Neuronal stem cell (in vitro differentiated cells): Measurements from ENCODE around the gene RNF152.

Experiments
- DNase-seq: peaks from one replicate; pipeline ENCODE4 v3.0.0-alpha.2; 2013; ENCODE audit warnings: low spot score
- H2AFZ ChIP-seq: one replicate; pipeline ENCODE4 v1.6.1; 2013; ENCODE audit warnings: mild to moderate bottlenecking, low read length, inconsistent platforms
- H2AK5ac ChIP-seq: 2 replicates; pipeline ENCODE4 v1.6.1; 2013; ENCODE audit warnings: low read depth, mild to moderate bottlenecking, inconsistent platforms, low read length, moderate library complexity, mixed read lengths
- H2BK120ac ChIP-seq: 2 replicates; pipeline ENCODE4 v1.6.1; 2013; ENCODE audit warnings: low read depth, mild to moderate bottlenecking, inconsistent platforms, low read length, moderate library complexity, mixed read lengths
- H2BK12ac ChIP-seq: one replicate; pipeline ENCODE4 v1.6.1; 2013; ENCODE audit warnings: low read length, inconsistent platforms
- H2BK15ac ChIP-seq: 2 replicates; pipeline ENCODE4 v1.6.1; 2013; ENCODE audit warnings: mild to moderate bottlenecking, low read length, inconsistent platforms, mixed read lengths
- H2BK5ac ChIP-seq: one replicate; pipeline ENCODE4 v1.6.1; 2013; ENCODE audit warnings: inconsistent platforms, mild to moderate bottlenecking, low read length, moderate library complexity
- H3K14ac ChIP-seq: one replicate; pipeline ENCODE4 v1.6.1; 2013; ENCODE audit warnings: low read length, inconsistent platforms
- H3K18ac ChIP-seq: 2 replicates; pipeline ENCODE4 v1.6.1; 2013; ENCODE audit warnings: low read length, inconsistent platforms
- H3K23ac ChIP-seq: 2 replicates; pipeline ENCODE4 v1.6.1; 2013; ENCODE audit warnings: low read depth, mild to moderate bottlenecking, mixed read lengths, low read length, inconsistent platforms; ENCODE audit not compliant: poor library complexity
- H3K27ac ChIP-seq: replicated peaks from 3 replicates; pipeline ENCODE4 v1.5.1; 2013; ENCODE audit warnings: low read length, inconsistent platforms
- H3K27me3 ChIP-seq, 3 experiments: 2 replicates each; pipeline ENCODE4 v1.6.1; 2013; ENCODE audit warnings: low read length in 3 of 3, mild to moderate bottlenecking in 2 of 3, inconsistent platforms in 1 of 3, low read depth in 1 of 3, mixed read lengths in 1 of 3, moderate library complexity in 1 of 3; ENCODE audit not compliant: control insufficient read depth in 3 of 3, insufficient read depth in 3 of 3
- H3K36me3 ChIP-seq, 2 donors: replicated peaks in 1 of 2; 2 replicates each; pipeline ENCODE4 v1.6.1; 2013; ENCODE audit warnings: low read length in 2 of 2; ENCODE audit not compliant: control insufficient read depth in 2 of 2, insufficient read depth in 2 of 2
- H3K4ac ChIP-seq: 2 replicates; pipeline ENCODE4 v1.6.1; 2013; ENCODE audit warnings: inconsistent platforms, mild to moderate bottlenecking, low read length, moderate library complexity
- H3K4me1 ChIP-seq, 2 donors: 1 replicate in 1 of 2; 2 replicates in 1 of 2; pipeline ENCODE4 v1.6.1; 2013; ENCODE audit warnings: low read length in 2 of 2, low read depth in 1 of 2; ENCODE audit not compliant: control insufficient read depth in 2 of 2, insufficient read depth in 1 of 2
- H3K4me2 ChIP-seq: one replicate; pipeline ENCODE4 v1.6.1; 2013; ENCODE audit warnings: mild to moderate bottlenecking, low read length, inconsistent platforms; ENCODE audit not compliant: insufficient read depth, poor library complexity, severe bottlenecking
- H3K4me3 ChIP-seq, 2 donors: 2 replicates each; pipeline ENCODE4 v1.5.1; 2013; ENCODE audit warnings: low read length in 2 of 2, mild to moderate bottlenecking in 2 of 2, inconsistent platforms in 1 of 2, moderate library complexity in 1 of 2
- H3K79me1 ChIP-seq: one replicate; pipeline ENCODE4 v1.6.1; 2013; ENCODE audit warnings: low read depth, mild to moderate bottlenecking, inconsistent platforms, low read length, moderate library complexity
- H3K9ac ChIP-seq: one replicate; pipeline ENCODE4 v1.6.1; 2013; ENCODE audit warnings: mild to moderate bottlenecking, low read depth, low read length, inconsistent platforms; ENCODE audit not compliant: poor library complexity
- H3K9me3 ChIP-seq, 2 donors: replicated peaks in 1 of 2; 2 replicates each; pipeline versions ENCODE3 to v1.6.1; 2013; ENCODE audit warnings: low read length in 2 of 2, mild to moderate bottlenecking in 2 of 2, inconsistent platforms in 1 of 2, low read depth in 1 of 2, mixed read lengths in 1 of 2, moderate library complexity in 1 of 2; ENCODE audit not compliant: control insufficient read depth in 2 of 2, insufficient read depth in 1 of 2
- H4K8ac ChIP-seq: one replicate; pipeline ENCODE4 v1.6.1; 2013; ENCODE audit warnings: low read depth, mild to moderate bottlenecking, inconsistent platforms, low read length, moderate library complexity
- H4K91ac ChIP-seq: one replicate; pipeline ENCODE4 v1.6.1; 2013; ENCODE audit warnings: low read length, low read depth, mild to moderate bottlenecking, inconsistent platforms; ENCODE audit not compliant: poor library complexity
- WGBS, 2 donors: extraction: QIAGEN DNeasy Blood & Tissue Kit; methylation state at CpG; one replicate each; pipeline ENCODE4 v1.1.7; 2013; ENCODE audit warnings: missing lambda C conversion rate in 2 of 2, mixed read lengths in 1 of 2; ENCODE audit not compliant: insufficient read length in 2 of 2, insufficient replicate concordance in 1 of 2; ENCODE audit errors: extremely low coverage in 2 of 2; 5-methylcytosine and 5-hydroxymethylcytosine counted together

Gene RNF152

DNA sequence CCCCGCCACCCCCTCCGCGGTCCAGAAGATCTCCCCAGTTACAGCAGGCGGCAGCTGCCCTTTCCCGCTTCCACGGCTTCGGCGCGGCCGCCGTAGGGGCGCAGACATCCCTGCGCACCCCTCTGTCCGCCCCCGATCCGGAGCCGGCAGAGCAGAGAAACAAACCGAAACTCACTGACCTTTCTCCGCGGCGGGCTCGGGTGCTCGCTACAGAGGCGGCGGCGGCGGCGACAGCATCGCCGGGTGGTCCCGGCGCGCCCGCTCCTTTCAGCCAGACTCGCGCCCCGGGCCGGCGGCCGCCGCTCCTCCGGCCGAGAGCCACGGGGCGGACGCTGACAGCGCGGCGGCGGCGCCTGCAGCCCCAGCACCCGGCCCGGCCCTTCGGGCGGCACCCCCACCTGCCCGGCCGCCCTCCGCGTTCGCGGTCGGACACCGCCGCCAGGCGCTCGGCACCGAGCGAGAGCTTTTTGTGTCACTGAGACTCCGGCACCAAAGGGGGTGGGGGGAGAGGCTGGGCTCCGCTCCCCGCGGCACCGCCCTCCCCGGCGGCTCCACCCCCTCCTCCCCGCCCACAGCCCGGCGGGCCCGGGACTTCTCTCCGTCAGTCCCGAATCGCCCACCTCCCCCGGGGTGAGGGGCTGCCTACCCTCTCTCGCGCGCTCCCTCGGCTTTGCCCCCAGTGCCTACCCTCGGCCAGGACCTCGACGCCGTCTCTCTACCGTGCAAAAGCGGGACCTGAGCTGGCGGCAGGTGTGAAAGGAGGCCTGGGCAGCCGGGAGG is 1.4 kb upstream of the RNF152 start:
- no peak overlapping the region for H3K27ac ChIP-seq
- DNase-seq: peak; percentile 73

DNA sequence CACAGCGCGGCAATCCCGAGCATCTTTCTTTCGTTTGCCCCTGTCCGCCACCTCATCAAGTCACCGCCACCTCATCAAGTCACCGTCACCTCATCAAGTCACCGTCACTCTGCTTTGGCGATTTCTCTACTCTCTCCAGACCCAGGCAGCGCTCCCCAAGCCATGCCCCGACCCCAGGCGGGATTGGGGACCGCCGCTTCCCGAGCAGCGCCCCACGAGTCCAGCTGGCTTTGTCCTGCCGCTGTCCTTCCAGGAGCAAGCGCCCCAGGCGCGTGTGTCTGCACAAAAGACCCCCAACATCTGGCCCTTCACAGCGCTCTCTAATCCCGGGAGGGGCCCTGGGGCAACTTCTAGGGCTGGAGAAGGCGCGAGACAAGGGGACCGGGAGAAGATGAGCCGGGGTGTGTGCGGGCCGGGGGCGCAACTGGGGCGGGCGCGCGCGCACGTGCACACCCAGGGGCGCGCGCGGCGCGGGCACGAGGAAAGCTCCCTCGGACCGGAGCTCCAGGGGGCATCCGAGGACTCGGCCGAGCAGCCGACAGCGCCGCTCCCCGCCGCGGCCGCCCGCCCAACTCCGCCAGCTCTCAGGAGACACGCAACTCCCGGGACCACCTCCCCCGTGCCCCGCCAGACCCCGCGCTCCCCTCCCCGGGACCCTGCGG is 633 bp upstream of the RNF152 start:
- no peak overlapping the region for H2BK15ac ChIP-seq

More for the DNA sequence above, 1.4 kb upstream of the RNF152 start:
- no peak overlapping the region for H4K8ac ChIP-seq
- peaks cover 13 to 16% of the 10 kb centered on the region in 2 donors for H3K4me1 ChIP-seq
- H3K4ac ChIP-seq: no peak overlapping the region
- peak overlapping the region; percentile 86 for H3K4me2 ChIP-seq
- H3K27me3 ChIP-seq: no peaks in the 10 kb centered on the region
- H2AK5ac ChIP-seq: peak overlapping the region; percentile 7
- WGBS, 2 donors: no CpG with 5 or more reads among the region's 95 CpGs
- H3K79me1 ChIP-seq: no peaks in the 10 kb centered on the region
- peak overlapping the region; percentile 92 for H2AFZ ChIP-seq
- peaks cover 2 to 21% of the 10 kb centered on the region in 2 donors for H3K36me3 ChIP-seq
- H3K18ac ChIP-seq: peak overlapping the region; percentile 97
- H3K14ac ChIP-seq: peak overlapping the region; percentile 91
- no peak overlapping the region for H4K91ac ChIP-seq
- H2BK120ac ChIP-seq: no peak overlapping the region
- peak overlapping the region; percentile 76 for H3K23ac ChIP-seq
- peak overlapping the region; percentile 94 for H2BK5ac ChIP-seq
- peak overlapping the region; percentile 85 for H3K9ac ChIP-seq
- H3K9me3 ChIP-seq: peaks cover 2 to 3% of the 10 kb centered on the region in 2 donors
- peak overlapping the region; percentile 54 to 93 for H3K4me3 ChIP-seq
- peak overlapping the region; percentile 40 for H2BK15ac ChIP-seq
- no peak overlapping the region for H2BK12ac ChIP-seq

DNA sequence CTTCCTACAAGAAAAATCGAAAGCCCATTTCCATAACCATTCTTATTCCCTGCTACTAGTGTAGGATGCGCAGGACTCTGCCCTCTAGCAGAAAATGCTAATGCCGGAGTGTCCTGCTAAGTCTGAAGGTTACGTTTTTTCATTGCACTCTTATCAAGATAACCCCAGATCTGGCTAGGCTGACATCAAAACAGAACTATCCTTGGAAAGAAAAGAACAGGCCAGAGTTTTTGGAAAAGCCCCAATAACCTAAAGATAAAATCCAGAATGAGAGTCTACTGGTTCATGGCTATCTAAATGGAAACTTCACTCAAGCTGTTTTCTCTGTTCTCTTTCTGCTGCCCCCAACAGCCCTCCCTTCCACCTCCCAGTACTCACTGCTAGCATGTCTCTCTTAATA is 913 bp downstream of the RNF152 start:
- Histone ChIP-seq H2BK5ac (no peak overlapping the region), H2BK120ac (no peak overlapping the region), H3K79me1 (no peaks in the 10 kb centered on the region), H3K9ac (no peak overlapping the region), H2AK5ac (no peak overlapping the region), H3K27ac (no peak overlapping the region), H3K4me2 (no peak overlapping the region), H2BK12ac (no peak overlapping the region), H3K27me3 (no peaks in the 10 kb centered on the region), H4K8ac (no peak overlapping the region), H3K23ac (no peak overlapping the region), H3K14ac (no peak overlapping the region), H4K91ac (no peak overlapping the region), H3K4me3 (peak overlapping the region in 1 of 2 donors; percentile 54), H3K36me3 (peaks cover 4 to 40% of the 10 kb centered on the region in 2 donors), H3K4me1 (peaks cover 13 to 15% of the 10 kb centered on the region in 2 donors), H3K18ac (no peak overlapping the region), H2BK15ac (no peak overlapping the region), H2AFZ (no peak overlapping the region), H3K4ac (no peak overlapping the region), H3K9me3 (peaks cover 2 to 3% of the 10 kb centered on the region in 2 donors)
- no CpG with 5 or more reads among the region's 4 CpGs for WGBS, 2 donors
- no peak for DNase-seq

More for the DNA sequence above, 633 bp upstream of the RNF152 start:
- no peak overlapping the region for H2BK12ac ChIP-seq
- no peaks in the 10 kb centered on the region for H3K27me3 ChIP-seq
- H3K4me2 ChIP-seq: peak overlapping the region; percentile 79
- peak overlapping the region; percentile 54 to 93 for H3K4me3 ChIP-seq
- peaks cover 2 to 3% of the 10 kb centered on the region in 2 donors for H3K9me3 ChIP-seq
- H3K79me1 ChIP-seq: no peaks in the 10 kb centered on the region
- H3K27ac ChIP-seq: peak overlapping the region; percentile 56
- H3K14ac ChIP-seq: peak overlapping the region; percentile 91
- peak overlapping the region; percentile 92 for H2AFZ ChIP-seq
- H2BK5ac ChIP-seq: peak overlapping the region; percentile 94
- H2AK5ac ChIP-seq: peak overlapping the region; percentile 7
- DNase-seq: peak; percentile 65
- no peak overlapping the region for H4K91ac ChIP-seq
- H3K4ac ChIP-seq: no peak overlapping the region
- H3K18ac ChIP-seq: peak overlapping the region; percentile 95
- H3K23ac ChIP-seq: peak overlapping the region; percentile 82
- H3K4me1 ChIP-seq: peaks cover 13 to 15% of the 10 kb centered on the region in 2 donors
- H2BK120ac ChIP-seq: peak overlapping the region; percentile 35
- H4K8ac ChIP-seq: no peak overlapping the region
- peaks cover 2 to 28% of the 10 kb centered on the region in 2 donors for H3K36me3 ChIP-seq
- H3K9ac ChIP-seq: peak overlapping the region; percentile 85
- WGBS, 2 donors: no CpG with 5 or more reads among the region's 65 CpGs

DNA sequence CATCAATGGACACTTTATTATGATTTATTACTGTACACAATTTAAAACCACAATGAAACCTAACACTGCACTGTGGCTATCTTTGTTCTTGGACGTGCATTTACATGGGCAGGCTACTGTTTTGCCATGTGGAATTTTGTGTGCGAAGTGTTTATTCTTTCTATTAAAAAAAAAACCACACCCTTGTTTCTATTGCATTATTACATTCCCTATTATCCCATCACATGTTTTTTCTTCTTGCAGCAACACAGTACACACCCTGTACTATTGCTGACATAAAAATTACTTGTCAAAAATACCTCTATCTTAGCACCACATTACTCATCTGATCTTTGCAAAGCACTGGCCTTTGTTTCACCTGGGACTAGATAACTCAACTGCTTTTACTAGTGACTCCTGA is 1.5 kb downstream of the RNF152 start:
- DNase-seq: no peak
- Histone ChIP-seq H3K4me3 (no peak overlapping the region), H4K91ac (no peak overlapping the region), H2BK5ac (no peak overlapping the region), H2BK15ac (no peak overlapping the region), H3K14ac (no peak overlapping the region), H2AK5ac (no peak overlapping the region), H3K9me3 (peaks cover 2 to 3% of the 10 kb centered on the region in 2 donors), H3K4ac (no peak overlapping the region), H3K79me1 (no peaks in the 10 kb centered on the region), H3K36me3 (peaks cover 4 to 47% of the 10 kb centered on the region in 2 donors), H3K27me3 (no peaks in the 10 kb centered on the region), H2BK120ac (no peak overlapping the region), H3K18ac (no peak overlapping the region), H3K9ac (no peak overlapping the region), H4K8ac (no peak overlapping the region), H3K4me1 (peaks cover 12 to 13% of the 10 kb centered on the region in 2 donors), H3K4me2 (no peak overlapping the region), H3K23ac (no peak overlapping the region), H2AFZ (no peak overlapping the region), H3K27ac (no peak overlapping the region), H2BK12ac (no peak overlapping the region)
- WGBS, 2 donors: no CpG with 5 or more reads among the region's 2 CpGs
